Subcutaneous abdominal adipose tissue (tissue), 5 donors: ENCODE results near the gene MRPL37.

ENCODE experiments used
- H3K27ac ChIP-seq: one replicate; pipeline ENCODE4 v1.7.0; 2013; ENCODE audit warnings: low read depth, mild to moderate bottlenecking, inconsistent platforms, low read length, moderate library complexity
- H3K27me3 ChIP-seq, 5 donors: one replicate each; pipeline ENCODE4 v1.7.0; 2013; ENCODE audit warnings: low read length in 5 of 5, inconsistent platforms in 1 of 5; ENCODE audit not compliant: control insufficient read depth in 5 of 5, insufficient read depth in 4 of 5
- H3K36me3 ChIP-seq, 5 donors: one replicate each; pipeline ENCODE4 v1.7.0; 2013; ENCODE audit warnings: low read length in 5 of 5; ENCODE audit not compliant: control insufficient read depth in 5 of 5, insufficient read depth in 5 of 5
- H3K4me1 ChIP-seq, 5 donors: one replicate each; pipeline ENCODE4 v1.7.0; 2013; ENCODE audit warnings: low read length in 5 of 5, mild to moderate bottlenecking in 3 of 5, moderate library complexity in 1 of 5; ENCODE audit not compliant: control insufficient read depth in 5 of 5, insufficient read depth in 5 of 5
- H3K4me3 ChIP-seq, 5 donors: one replicate each; pipeline ENCODE4 v1.7.0; 2013; ENCODE audit warnings: low read length in 5 of 5, low read depth in 1 of 5
- H3K9ac ChIP-seq, 5 donors: one replicate each; pipeline ENCODE4 v1.7.0; 2013; ENCODE audit warnings: low read length in 5 of 5, mild to moderate bottlenecking in 4 of 5, moderate library complexity in 3 of 5
- H3K9me3 ChIP-seq, 5 donors: one replicate each; pipeline ENCODE4 v1.7.0; 2013; ENCODE audit warnings: low read length in 5 of 5; ENCODE audit not compliant: control insufficient read depth in 5 of 5
- donor health status: healthy.
- donor health status: healthy.
- donor health status: healthy.
- donor health status: healthy.
- donor health status: healthy.

MRPL37 gene

GRCh38 chr1:54257346-54257620 is 57.3 kb downstream of the MRPL37 start:
- no peak overlapping the region for H3K27ac ChIP-seq
- no peaks in the 10 kb centered on the region for H3K27me3 ChIP-seq
- H3K9me3 ChIP-seq = no peaks in the 10 kb centered on the region
- peaks cover 3 to 14% (median 13%) of the 10 kb centered on the region in 5 donors for H3K4me1 ChIP-seq
- no peak overlapping the region for H3K9ac ChIP-seq
- H3K4me3 ChIP-seq = no peak overlapping the region
- H3K36me3 ChIP-seq = peaks cover 0 to 21% (median 0%) of the 10 kb centered on the region in 5 donors

GRCh38 chr1:54257876-54258275 is 57.9 kb downstream of the MRPL37 start:
- no peaks in the 10 kb centered on the region for H3K27me3 ChIP-seq
- peaks cover 3 to 14% (median 13%) of the 10 kb centered on the region in 5 donors for H3K4me1 ChIP-seq
- no peak overlapping the region for H3K27ac ChIP-seq
- H3K9me3 ChIP-seq = no peaks in the 10 kb centered on the region
- H3K36me3 ChIP-seq = peaks cover 0 to 21% (median 0%) of the 10 kb centered on the region in 5 donors
- no peak overlapping the region for H3K9ac ChIP-seq
- H3K4me3 ChIP-seq = no peak overlapping the region

- H3K9ac ChIP-seq = no peak overlapping the region
- H3K27me3 ChIP-seq = no peaks in the 10 kb centered on the region
- no peak overlapping the region for H3K27ac ChIP-seq
- no peaks in the 10 kb centered on the region for H3K9me3 ChIP-seq
- H3K36me3 ChIP-seq = peaks cover 0 to 23% (median 0%) of the 10 kb centered on the region in 5 donors
- no peak overlapping the region for H3K4me3 ChIP-seq
- H3K4me1 ChIP-seq = peaks cover 0 to 11% (median 5%) of the 10 kb centered on the region in 5 donors
Observed at GRCh38 chr1:54259546-54260140, 59.7 kb downstream of the MRPL37 start.

- Histone ChIP-seq H3K36me3 (peaks cover 0 to 23% (median 0%) of the 10 kb centered on the region in 5 donors), H3K9ac (no peak overlapping the region), H3K27me3 (no peaks in the 10 kb centered on the region), H3K27ac (no peak overlapping the region), H3K4me1 (peaks cover 0 to 21% (median 14%) of the 10 kb centered on the region in 5 donors), H3K9me3 (no peaks in the 10 kb centered on the region), H3K4me3 (no peak overlapping the region)
Observed at GRCh38 chr1:54260810-54261209, 60.8 kb downstream of the MRPL37 start.

- H3K27me3 ChIP-seq = no peaks in the 10 kb centered on the region
- H3K36me3 ChIP-seq = peaks cover 0 to 18% (median 0%) of the 10 kb centered on the region in 5 donors
- no peak overlapping the region for H3K4me3 ChIP-seq
- no peaks in the 10 kb centered on the region for H3K9me3 ChIP-seq
- no peak overlapping the region for H3K9ac ChIP-seq
- H3K4me1 ChIP-seq = peaks cover 2 to 29% (median 22%) of the 10 kb centered on the region in 5 donors
- H3K27ac ChIP-seq = no peak overlapping the region
Observed at GRCh38 chr1:54262244-54262643, 62.3 kb downstream of the MRPL37 start.

- H3K9me3 ChIP-seq = no peaks in the 10 kb centered on the region
- H3K9ac ChIP-seq = no peak overlapping the region
- peaks cover 5 to 36% (median 27%) of the 10 kb centered on the region in 5 donors for H3K4me1 ChIP-seq
- peaks cover 0 to 14% (median 0%) of the 10 kb centered on the region in 5 donors for H3K36me3 ChIP-seq
- no peaks in the 10 kb centered on the region for H3K27me3 ChIP-seq
- no peak overlapping the region for H3K4me3 ChIP-seq
- no peak overlapping the region for H3K27ac ChIP-seq
Observed at GRCh38 chr1:54263601-54264226, 63.7 kb downstream of the MRPL37 start.

GRCh38 chr1:54265126-54265525 is 65.2 kb downstream of the MRPL37 start:
- H3K27ac ChIP-seq = no peak overlapping the region
- H3K27me3 ChIP-seq = no peaks in the 10 kb centered on the region
- peaks cover 0 to 13% (median 0%) of the 10 kb centered on the region in 5 donors for H3K36me3 ChIP-seq
- no peak overlapping the region for H3K9ac ChIP-seq
- peaks cover 5 to 41% (median 32%) of the 10 kb centered on the region in 5 donors for H3K4me1 ChIP-seq
- H3K9me3 ChIP-seq = no peaks in the 10 kb centered on the region
- H3K4me3 ChIP-seq = no peak overlapping the region

GRCh38 chr1:54265659-54266058 is 65.7 kb downstream of the MRPL37 start:
- Histone ChIP-seq H3K9ac (no peak overlapping the region), H3K4me1 (peaks cover 5 to 41% (median 32%) of the 10 kb centered on the region in 5 donors), H3K9me3 (no peaks in the 10 kb centered on the region), H3K27ac (no peak overlapping the region), H3K36me3 (peaks cover 0 to 10% (median 0%) of the 10 kb centered on the region in 5 donors), H3K27me3 (no peaks in the 10 kb centered on the region), H3K4me3 (no peak overlapping the region)

- H3K27ac ChIP-seq = no peak overlapping the region
- H3K9ac ChIP-seq = no peak overlapping the region
- no peaks in the 10 kb centered on the region for H3K27me3 ChIP-seq
- H3K4me3 ChIP-seq = no peak overlapping the region
- H3K4me1 ChIP-seq = peaks cover 5 to 46% (median 34%) of the 10 kb centered on the region in 5 donors
- H3K9me3 ChIP-seq = no peaks in the 10 kb centered on the region
- peaks cover 0 to 5% (median 0%) of the 10 kb centered on the region in 5 donors for H3K36me3 ChIP-seq
Observed at GRCh38 chr1:54266195-54266594, 66.2 kb downstream of the MRPL37 start.

GRCh38 chr1:54266908-54267307 is 66.9 kb downstream of the MRPL37 start:
- Histone ChIP-seq H3K9ac (no peak overlapping the region), H3K4me3 (no peak overlapping the region), H3K36me3 (peaks cover 0 to 2% (median 0%) of the 10 kb centered on the region in 5 donors), H3K4me1 (peaks cover 5 to 51% (median 37%) of the 10 kb centered on the region in 5 donors), H3K9me3 (no peaks in the 10 kb centered on the region), H3K27ac (no peak overlapping the region), H3K27me3 (no peaks in the 10 kb centered on the region)
